HUES64 (cell line): ENCODE data around the gene MCTP1.
A peak's percentile ranks its signal among the peaks of the same experiment; 100 is the strongest.
"Not testable (repeated sequence)": the region's sequence is repeated elsewhere in the genome, so short reads cannot be mapped to it uniquely, and the experiment has no call there.

Experiments used
- H3K27ac ChIP-seq: 2 replicates; pipeline ENCODE4 v1.7.0; 2013; ENCODE audit warnings: low read depth, low read length, inconsistent platforms
- H3K27me3 ChIP-seq: 2 replicates; pipeline ENCODE4 v1.6.1; 2013; ENCODE audit warnings: mild to moderate bottlenecking, low read length; ENCODE audit not compliant: insufficient read depth
- H3K36me3 ChIP-seq: 2 replicates; pipeline ENCODE4 v1.6.1; 2013; ENCODE audit warnings: mild to moderate bottlenecking, low read length; ENCODE audit not compliant: insufficient read depth
- H3K4me1 ChIP-seq: 2 replicates; pipeline ENCODE4 v1.6.1; 2013; ENCODE audit warnings: mild to moderate bottlenecking, low read length, moderate library complexity; ENCODE audit not compliant: insufficient read depth
- H3K4me3 ChIP-seq: 2 replicates; pipeline ENCODE4 v1.5.1; 2013; ENCODE audit warnings: mild to moderate bottlenecking, low read length, moderate library complexity
- H3K9ac ChIP-seq: 2 replicates; pipeline ENCODE4 v1.6.1; 2013; ENCODE audit warnings: mild to moderate bottlenecking, low read depth, low read length
- H3K9me3 ChIP-seq: 2 replicates; pipeline ENCODE4 v1.6.1; 2013; ENCODE audit warnings: low read depth, low read length; ENCODE audit not compliant: insufficient read depth
- WGBS: fragments of 150-250, 120-280 bp; methylation state at CpG from one replicate; pipeline ENCODE4 v1.1.7; 2013; ENCODE audit warnings: missing lambda C conversion rate; 5-methylcytosine and 5-hydroxymethylcytosine counted together

Gene MCTP1

DNA sequence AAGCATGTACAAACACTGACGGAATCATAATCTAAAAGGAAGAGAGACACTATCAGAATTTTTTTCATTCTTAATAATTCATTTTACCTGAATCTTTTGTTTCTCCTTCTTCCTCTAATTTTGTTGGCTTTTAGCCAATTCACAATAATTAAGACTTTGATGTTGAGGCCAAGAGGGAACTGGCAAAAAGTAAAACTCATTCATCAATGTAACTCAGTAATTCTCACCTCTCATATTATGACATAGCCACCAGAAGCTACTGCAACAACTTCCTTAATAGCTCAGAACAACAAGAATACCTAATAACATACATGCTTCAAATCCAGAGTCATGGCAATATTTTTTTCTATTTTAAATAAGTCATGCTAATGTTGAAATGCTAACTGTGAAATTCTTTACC is 64.5 kb downstream of the MCTP1 start:
- no peak overlapping the region for H3K4me3 ChIP-seq
- 92% methylated on average over 1 of the region's 1 CpG for WGBS

DNA sequence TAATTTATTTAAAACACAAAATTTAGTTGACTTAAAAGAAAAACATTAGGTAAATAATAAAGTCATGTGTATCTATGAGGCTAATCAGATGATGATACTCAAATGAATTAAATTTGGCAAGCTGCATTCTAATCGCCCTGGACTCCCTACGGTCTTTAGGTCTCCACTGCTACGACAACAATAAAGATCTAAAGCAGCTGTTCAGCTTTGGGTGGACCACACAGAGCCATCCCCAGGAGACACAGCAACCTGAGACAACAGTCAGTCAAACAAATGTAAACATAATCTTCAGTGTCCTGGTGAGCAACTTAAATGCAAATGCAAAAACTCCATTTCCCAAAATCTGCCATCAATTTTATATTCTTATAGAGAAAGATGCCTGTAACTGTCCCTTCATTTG is 65.5 kb downstream of the MCTP1 start:
- no peak overlapping the region for H3K9ac ChIP-seq
- H3K36me3 ChIP-seq = no peaks in the 10 kb centered on the region
- no peaks in the 10 kb centered on the region for H3K9me3 ChIP-seq
- H3K27me3 ChIP-seq = no peaks in the 10 kb centered on the region
- H3K27ac ChIP-seq = no peak overlapping the region
- H3K4me3 ChIP-seq = no peak overlapping the region
- peaks cover 9% of the 10 kb centered on the region for H3K4me1 ChIP-seq
- 52% methylated on average over 3 of the region's 3 CpGs for WGBS

More for the DNA sequence above, 64.5 kb downstream of the MCTP1 start:
- Histone ChIP-seq H3K9me3 (no peaks in the 10 kb centered on the region), H3K4me1 (peaks cover 9% of the 10 kb centered on the region), H3K9ac (no peak overlapping the region), H3K27ac (no peak overlapping the region), H3K27me3 (no peaks in the 10 kb centered on the region), H3K36me3 (no peaks in the 10 kb centered on the region)

DNA sequence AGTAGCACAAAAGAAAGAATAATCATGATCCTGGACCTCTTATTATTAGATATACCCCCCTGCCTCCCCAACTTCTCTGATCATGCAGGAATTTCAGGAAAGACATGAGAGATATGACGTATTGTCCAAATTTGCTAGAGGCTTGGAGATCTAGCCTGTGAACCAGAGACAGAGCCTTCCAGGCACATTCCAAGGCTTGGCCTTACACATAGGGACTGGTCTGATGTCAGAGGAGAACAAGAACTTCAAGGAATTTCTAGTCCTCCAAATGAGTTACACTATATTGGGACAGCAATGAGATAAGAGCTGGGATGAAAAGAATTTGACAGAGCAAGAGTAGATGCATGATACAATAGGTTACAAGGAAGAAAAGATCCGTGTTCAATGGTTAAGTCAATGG is 67.0 kb downstream of the MCTP1 start:
- Histone ChIP-seq H3K4me1 (peaks cover 9% of the 10 kb centered on the region), H3K4me3 (no peak overlapping the region), H3K9me3 (no peaks in the 10 kb centered on the region), H3K9ac (no peak overlapping the region), H3K27ac (no peak overlapping the region), H3K36me3 (no peaks in the 10 kb centered on the region), H3K27me3 (no peaks in the 10 kb centered on the region)
- 88% methylated on average over 2 of the region's 2 CpGs for WGBS

DNA sequence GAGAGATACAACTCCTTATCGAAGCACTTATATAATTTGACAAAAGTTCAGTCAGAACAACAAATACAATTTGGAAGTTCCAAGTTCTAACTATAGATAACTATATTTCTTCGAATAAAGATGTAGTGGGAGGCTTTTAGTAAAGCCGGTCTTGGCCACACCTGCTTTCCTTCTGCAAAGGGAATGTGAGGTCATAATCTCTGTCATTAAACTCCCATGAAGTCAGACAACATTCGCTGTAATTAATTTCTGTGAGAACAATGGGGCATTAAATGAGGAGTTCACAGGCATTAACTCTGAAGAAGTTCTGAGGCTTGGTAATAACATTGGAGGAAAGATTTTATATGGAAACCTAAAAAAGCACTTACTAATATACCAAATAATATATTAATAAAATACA is 67.5 kb downstream of the MCTP1 start:
- no peak overlapping the region for H3K27ac ChIP-seq
- H3K27me3 ChIP-seq = no peaks in the 10 kb centered on the region
- H3K9ac ChIP-seq = no peak overlapping the region
- H3K4me1 ChIP-seq = peaks cover 9% of the 10 kb centered on the region
- no peaks in the 10 kb centered on the region for H3K9me3 ChIP-seq
- 95% methylated on average over 2 of the region's 4 CpGs for WGBS
- H3K4me3 ChIP-seq = no peak overlapping the region
- H3K36me3 ChIP-seq = no peaks in the 10 kb centered on the region

DNA sequence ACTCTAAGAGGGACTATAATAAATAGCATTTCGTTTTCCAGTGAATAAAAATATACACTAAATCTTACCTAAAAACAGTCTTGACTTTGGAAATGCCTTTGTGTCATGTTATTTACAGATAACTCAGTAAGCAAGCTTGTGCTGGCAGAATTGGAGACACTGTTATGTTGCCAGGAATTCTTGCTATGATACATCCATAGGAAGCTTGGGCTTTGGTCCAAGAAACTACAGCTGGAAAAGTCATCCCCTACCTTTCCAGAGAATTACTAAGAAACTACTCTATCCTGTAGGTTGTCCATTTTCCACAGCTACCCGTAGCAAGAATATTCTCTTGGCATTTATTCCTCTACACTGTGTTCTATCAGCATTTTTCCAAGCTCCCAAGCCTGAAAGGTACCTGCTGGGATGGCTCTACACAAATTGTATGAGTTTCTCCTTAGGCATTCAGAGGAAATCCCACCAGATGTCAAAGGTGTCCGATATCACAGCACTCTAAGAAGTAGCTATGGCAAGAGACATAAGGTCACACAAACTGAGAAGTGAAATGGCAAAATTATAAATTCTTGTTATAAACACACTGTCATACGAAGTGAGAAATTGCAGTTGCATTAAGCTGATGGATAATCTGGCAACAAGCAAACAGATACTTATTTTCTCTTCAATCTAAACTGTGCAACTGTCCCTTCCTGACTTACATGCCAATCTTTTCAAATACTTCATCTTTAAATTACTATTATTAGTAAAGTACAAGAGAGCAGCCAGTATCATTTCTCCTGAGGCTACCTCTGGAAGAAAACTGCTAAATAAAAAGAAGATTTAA is 68.5 kb downstream of the MCTP1 start:
- 91% methylated on average over 3 of the region's 4 CpGs for WGBS
- Histone ChIP-seq H3K27me3 (no peaks in the 10 kb centered on the region), H3K4me1 (peaks cover 9% of the 10 kb centered on the region), H3K4me3 (no peak overlapping the region), H3K9ac (no peak overlapping the region), H3K36me3 (no peaks in the 10 kb centered on the region), H3K27ac (no peak overlapping the region), H3K9me3 (no peaks in the 10 kb centered on the region)

DNA sequence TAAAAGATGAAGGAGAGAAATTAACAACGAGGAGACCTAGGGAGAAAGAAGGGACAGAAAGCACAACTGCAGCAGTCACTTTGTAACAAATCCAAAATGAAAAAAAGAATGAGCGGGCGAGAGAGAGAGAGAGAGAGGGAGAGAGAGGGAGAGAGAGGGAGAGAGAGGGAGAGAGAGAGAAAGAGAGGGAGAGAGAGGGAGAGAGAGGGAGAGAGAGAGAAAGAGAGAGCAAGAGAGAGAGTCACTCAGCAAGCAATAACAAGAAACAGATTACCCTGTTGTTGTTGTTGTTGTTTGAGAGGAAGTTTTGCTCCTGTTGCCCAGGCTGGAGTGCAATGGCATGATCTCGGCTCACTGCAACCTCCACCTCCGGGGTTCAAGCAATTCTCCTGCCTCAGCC is 77.1 kb downstream of the MCTP1 start:
- H3K27me3 ChIP-seq, H3K4me1 ChIP-seq, H3K9ac ChIP-seq, H3K36me3 ChIP-seq, H3K27ac ChIP-seq, H3K9me3 ChIP-seq, H3K4me3 ChIP-seq: not testable (repeated sequence)
- 73% methylated on average over 5 of the region's 5 CpGs for WGBS

DNA sequence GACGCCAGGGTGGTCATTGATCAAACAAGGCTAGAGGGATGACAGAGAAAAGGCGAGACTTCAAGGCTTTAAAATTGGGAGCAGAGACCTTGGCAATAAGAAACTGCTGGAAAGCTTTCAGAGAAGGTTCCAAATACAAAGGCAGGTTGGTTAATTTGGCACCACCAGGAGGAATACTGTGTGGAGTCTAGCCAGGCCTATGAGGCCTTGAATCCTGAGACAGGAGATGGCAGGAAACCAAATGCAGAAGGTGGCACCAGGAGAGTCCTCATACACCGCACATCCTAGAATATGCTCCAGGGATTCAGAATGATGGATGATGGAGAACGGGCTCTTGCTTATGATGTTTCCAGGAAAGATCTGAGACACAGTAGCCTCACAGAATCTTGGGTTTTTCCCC is 90.0 kb downstream of the MCTP1 start:
- no peak overlapping the region for H3K27ac ChIP-seq
- no peaks in the 10 kb centered on the region for H3K27me3 ChIP-seq
- no peak overlapping the region for H3K9ac ChIP-seq
- no peaks in the 10 kb centered on the region for H3K9me3 ChIP-seq
- no peak overlapping the region for H3K4me3 ChIP-seq
- H3K4me1 ChIP-seq = peaks cover 12% of the 10 kb centered on the region
- 94% methylated on average over 4 of the region's 4 CpGs for WGBS
- no peaks in the 10 kb centered on the region for H3K36me3 ChIP-seq

DNA sequence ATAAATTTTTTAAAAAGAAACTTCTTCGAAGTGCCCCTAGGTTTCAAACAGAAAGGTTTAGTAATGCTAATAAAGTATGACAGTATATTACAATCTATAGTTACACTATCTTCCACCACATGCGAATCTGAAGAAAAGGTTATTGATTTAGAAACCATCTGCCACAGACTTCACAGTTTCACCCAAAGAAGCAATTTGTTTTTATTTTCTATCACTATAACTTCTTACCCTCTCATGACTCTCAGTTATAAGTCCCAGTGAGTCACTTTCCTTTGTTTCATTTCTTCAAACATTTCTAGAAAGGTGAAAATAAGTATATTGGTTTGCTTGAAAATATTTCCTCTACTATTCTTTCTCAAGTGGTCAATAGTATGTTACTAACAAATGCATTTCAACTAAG is 93.6 kb downstream of the MCTP1 start:
- Histone ChIP-seq H3K9me3 (no peaks in the 10 kb centered on the region), H3K4me1 (no peaks in the 10 kb centered on the region), H3K27ac (no peak overlapping the region), H3K9ac (no peak overlapping the region), H3K27me3 (no peaks in the 10 kb centered on the region), H3K36me3 (no peaks in the 10 kb centered on the region), H3K4me3 (no peak overlapping the region)
- WGBS = 88% methylated on average over 1 of the region's 2 CpGs

DNA sequence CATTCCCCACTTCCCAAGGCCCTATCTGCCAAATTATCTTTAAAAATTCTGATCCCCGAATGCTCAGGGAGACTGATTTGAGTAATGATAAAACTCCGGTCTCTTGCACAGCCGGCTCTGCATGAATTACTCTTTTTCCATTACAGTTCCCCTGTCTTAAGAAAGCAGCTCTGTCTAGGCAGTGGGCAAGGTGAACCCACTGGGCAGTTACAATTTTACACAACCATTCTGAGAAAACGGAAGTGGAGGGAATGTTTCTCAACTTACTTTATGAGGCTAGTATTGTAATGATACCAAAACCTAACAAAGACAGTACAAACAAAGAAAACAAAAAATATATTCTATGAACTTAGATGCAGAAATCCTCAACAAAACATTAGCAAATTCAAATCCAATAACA is 100.0 kb downstream of the MCTP1 start:
- H3K9ac ChIP-seq = no peak overlapping the region
- H3K27me3 ChIP-seq = no peaks in the 10 kb centered on the region
- H3K36me3 ChIP-seq = no peaks in the 10 kb centered on the region
- WGBS = 100% methylated on average over 3 of the region's 4 CpGs
- no peak overlapping the region for H3K4me3 ChIP-seq
- no peaks in the 10 kb centered on the region for H3K9me3 ChIP-seq
- peaks cover 9% of the 10 kb centered on the region for H3K4me1 ChIP-seq
- H3K27ac ChIP-seq = no peak overlapping the region

DNA sequence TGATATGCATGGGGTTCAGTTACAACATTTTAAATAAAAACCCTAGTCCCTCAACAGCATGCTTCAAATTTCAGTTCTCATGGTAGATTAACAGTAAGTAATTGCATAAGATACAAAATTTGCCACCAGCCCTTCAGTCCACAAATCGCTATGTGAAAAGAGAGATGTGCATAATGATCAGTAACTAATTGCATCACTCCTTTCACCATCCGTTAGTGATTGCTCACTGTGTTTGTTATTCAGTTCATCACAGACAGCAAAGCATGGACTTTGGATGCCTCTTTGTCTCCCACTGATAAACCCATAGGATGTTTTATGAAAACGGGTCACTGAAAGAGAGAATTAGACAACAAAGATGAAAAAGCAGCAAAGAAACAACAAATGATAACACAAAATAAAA is 103.2 kb downstream of the MCTP1 start:
- no peaks in the 10 kb centered on the region for H3K36me3 ChIP-seq
- H3K9ac ChIP-seq = no peak overlapping the region
- WGBS = 88% methylated on average over 1 of the region's 3 CpGs
- no peak overlapping the region for H3K4me3 ChIP-seq
- peaks cover 32% of the 10 kb centered on the region for H3K4me1 ChIP-seq
- H3K27ac ChIP-seq = no peak overlapping the region
- H3K27me3 ChIP-seq = no peaks in the 10 kb centered on the region
- no peaks in the 10 kb centered on the region for H3K9me3 ChIP-seq

DNA sequence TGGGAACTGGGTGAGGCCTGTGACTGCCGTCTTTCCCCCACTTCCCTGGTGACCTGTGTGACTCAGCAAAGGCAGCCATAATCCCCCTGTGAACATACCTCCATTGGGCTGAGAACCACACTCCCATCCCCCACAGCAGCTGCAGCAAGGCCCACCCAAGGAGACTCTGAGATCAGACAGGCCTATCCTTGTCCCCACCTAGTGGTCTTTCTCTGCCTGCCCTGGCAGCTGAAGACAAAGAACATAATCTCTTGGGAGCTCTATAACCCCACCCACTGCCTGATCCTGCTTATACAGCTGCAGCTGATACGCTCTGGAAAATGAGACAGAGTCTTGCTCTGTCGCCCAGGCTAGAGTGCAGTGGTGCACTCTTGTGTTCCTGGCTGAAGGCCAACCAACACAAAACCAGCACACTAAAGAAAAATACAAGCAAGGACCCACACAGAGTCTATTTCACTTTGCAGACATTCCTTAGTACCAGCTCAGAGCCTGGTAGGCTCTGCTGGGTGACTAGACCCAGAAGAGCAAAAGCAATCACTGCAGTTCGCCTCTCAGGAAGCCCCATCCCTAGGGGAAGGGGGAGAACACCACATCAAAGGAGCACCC is 106.7 kb downstream of the MCTP1 start:
- H3K4me3 ChIP-seq = peak overlapping the region; percentile 11; the same call in 1 of the 2 replicates
- peak overlapping the region; percentile 45 for H3K9ac ChIP-seq
- peaks cover 58% of the 10 kb centered on the region for H3K4me1 ChIP-seq
- 30% methylated on average over 4 of the region's 4 CpGs for WGBS
- H3K36me3 ChIP-seq = no peaks in the 10 kb centered on the region
- no peaks in the 10 kb centered on the region for H3K27me3 ChIP-seq
- H3K9me3 ChIP-seq = no peaks in the 10 kb centered on the region
- peak overlapping the region; percentile 83 for H3K27ac ChIP-seq
